Measurements from ENCODE around the gene PARVB.

GRCh38 chr22:44024288-44024921 is at the start of gene PARVB:
- TF ChIP-seq POLR2A (IDR thresholded peaks at IDR 0.05) (peak; percentile 50 to 64), CTCF (IDR thresholded peaks at IDR 0.05 in 4 of 5, conservative IDR thresholded peaks at IDR 0.05 in 1 of 5) (no peak)

All from gastrocnemius medialis (tissue), 4 donors.